ENCODE results near the gene SDK1.
"Not testable (repeated sequence)": the region's sequence is repeated elsewhere in the genome, so short reads cannot be mapped to it uniquely, and the experiment has no call there.

Gene SDK1

DNA sequence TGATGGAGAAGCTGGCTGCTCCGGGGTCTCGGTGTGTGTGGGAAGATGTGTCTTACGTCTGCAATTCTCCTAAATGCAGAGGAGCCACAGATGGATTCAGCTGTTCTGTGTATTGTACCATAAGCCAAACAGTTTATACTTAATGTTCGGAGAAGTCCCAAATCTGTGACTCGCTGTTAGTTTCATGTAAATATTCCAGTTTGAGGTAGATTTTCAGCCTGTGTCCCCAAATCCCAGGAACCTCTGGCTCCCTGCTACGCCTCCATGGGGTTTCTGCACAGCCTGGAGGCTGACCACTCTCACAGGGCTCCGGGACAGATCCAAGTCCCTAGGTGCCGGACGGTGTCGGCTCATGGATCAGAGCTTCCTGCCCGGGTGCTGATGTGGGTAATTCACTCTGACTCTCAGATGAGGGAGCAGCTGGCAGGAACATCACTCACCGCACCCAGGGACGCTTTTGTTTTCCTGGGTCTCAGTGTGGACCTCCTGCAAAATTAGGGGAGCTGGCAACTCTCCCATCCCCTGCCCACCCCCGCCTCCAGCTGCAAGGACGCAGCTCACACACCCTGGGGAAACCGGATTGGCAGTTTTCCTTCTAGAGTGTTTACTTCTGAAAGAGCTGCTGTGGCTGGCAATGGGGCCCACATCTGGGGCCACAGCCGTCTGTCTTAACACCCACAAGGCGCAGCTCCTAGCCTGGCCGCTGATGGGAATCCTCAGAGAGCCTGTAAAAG lies 960.0 kb downstream of the SDK1 start:
- H3K4me3 ChIP-seq (ENCODE audit: low read depth, low read length), result no peak overlapping the region
- TF ChIP-seq, protein P1, sequence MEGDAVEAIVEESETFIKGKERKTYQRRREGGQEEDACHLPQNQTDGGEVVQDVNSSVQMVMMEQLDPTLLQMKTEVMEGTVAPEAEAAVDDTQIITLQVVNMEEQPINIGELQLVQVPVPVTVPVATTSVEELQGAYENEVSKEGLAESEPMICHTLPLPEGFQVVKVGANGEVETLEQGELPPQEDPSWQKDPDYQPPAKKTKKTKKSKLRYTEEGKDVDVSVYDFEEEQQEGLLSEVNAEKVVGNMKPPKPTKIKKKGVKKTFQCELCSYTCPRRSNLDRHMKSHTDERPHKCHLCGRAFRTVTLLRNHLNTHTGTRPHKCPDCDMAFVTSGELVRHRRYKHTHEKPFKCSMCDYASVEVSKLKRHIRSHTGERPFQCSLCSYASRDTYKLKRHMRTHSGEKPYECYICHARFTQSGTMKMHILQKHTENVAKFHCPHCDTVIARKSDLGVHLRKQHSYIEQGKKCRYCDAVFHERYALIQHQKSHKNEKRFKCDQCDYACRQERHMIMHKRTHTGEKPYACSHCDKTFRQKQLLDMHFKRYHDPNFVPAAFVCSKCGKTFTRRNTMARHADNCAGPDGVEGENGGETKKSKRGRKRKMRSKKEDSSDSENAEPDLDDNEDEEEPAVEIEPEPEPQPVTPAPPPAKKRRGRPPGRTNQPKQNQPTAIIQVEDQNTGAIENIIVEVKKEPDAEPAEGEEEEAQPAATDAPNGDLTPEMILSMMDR (IDR thresholded peaks at IDR 0.05; ENCODE audit: insufficient read depth, low read depth, low read length, missing control alignments), result no peak
- DNase-seq (ENCODE audit: low read depth), result no peak

DNA sequence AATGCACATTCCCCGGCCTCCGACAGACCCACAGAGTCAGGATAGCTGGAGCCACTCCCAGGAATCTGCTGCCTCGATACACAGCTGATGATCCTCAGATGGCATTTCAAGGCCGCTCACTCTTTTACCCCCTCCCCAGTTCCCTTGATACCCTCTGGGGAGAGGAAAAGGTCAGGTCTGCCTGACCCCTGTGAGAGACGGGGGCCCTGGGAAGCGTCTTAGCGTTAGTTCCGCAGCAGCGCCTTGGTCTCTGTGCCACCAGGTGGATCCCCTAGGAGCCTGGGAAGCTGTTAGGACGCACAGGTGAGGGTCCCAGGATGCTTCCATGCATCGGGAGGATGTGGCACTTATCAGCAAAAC lies 960.5 kb downstream of the SDK1 start:
- no peak overlapping the region for H3K4me3 ChIP-seq (ENCODE audit: low read depth, low read length)
- TF ChIP-seq, protein P1 (IDR thresholded peaks at IDR 0.05; ENCODE audit: insufficient read depth, low read depth, low read length, missing control alignments), result no peak
- no peak for DNase-seq (ENCODE audit: low read depth)

DNA sequence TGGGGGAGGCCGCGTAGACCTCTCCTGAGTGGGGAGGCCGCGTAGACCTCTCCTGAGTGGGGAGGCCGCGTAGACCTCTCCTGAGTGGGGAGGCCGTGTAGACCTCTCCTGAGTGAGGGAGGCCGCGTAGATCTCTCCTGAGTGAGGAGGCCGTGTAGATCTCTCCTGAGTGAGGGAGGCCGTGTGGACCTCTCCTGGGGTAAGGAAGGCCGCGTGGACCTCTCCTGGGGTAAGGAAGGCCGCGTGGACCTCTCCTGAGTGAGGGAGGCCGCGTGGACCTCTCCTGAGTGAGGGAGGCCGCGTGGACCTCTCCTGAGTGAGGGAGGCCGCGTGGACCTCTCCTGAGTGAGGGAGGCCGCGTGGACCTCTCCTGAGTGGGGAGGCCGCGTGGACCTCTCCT lies 963.2 kb downstream of the SDK1 start:
- not testable (repeated sequence) for DNase-seq (ENCODE audit: low read depth); H3K4me3 ChIP-seq (ENCODE audit: low read depth, low read length)

DNA sequence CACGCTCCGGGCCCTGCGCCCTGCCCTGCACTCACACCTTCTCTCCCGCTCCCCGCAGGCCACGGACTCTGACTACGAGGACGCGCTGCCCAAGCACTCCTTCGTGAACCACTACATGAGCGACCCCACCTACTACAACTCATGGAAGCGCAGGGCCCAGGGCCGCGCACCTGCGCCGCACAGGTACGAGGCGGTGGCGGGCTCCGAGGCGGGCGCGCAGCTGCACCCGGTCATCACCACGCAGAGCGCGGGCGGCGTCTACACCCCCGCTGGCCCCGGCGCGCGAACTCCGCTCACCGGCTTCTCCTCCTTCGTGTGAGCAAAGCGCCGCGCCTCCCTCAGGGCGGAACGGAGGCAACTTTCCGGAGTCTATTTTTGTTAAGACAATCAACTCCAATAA lies 964.0 kb downstream of the SDK1 start:
- no peak for DNase-seq (ENCODE audit: low read depth)
- TF ChIP-seq, protein P1 (IDR thresholded peaks at IDR 0.05; ENCODE audit: insufficient read depth, low read depth, low read length, missing control alignments), result no peak
- no peak overlapping the region for H3K4me3 ChIP-seq (ENCODE audit: low read depth, low read length)

DNA sequence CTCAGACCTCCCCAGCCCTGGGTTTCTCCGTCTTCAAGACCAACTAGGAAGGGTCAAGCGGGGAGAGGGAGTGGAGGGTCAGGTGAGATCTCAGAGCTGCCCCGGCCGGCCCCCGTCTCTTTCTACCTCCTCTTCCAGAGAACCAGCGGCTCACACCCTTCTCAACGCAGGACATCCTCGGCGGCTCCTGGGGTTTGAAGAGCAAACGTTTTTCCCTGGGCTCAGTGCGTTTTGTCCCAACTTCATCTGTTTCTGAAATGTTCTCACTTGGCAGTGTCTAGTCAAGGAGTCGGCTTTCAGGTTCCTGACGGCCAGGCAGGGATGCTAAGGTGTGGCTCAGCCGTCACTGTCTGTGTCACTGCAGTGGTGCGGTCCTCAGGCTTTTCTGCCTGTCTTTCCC lies 964.6 kb downstream of the SDK1 start:
- TF ChIP-seq, protein P1 (IDR thresholded peaks at IDR 0.05; ENCODE audit: insufficient read depth, low read depth, low read length, missing control alignments), result no peak
- no peak overlapping the region for H3K4me3 ChIP-seq (ENCODE audit: low read depth, low read length)
- no peak for DNase-seq (ENCODE audit: low read depth)

DNA sequence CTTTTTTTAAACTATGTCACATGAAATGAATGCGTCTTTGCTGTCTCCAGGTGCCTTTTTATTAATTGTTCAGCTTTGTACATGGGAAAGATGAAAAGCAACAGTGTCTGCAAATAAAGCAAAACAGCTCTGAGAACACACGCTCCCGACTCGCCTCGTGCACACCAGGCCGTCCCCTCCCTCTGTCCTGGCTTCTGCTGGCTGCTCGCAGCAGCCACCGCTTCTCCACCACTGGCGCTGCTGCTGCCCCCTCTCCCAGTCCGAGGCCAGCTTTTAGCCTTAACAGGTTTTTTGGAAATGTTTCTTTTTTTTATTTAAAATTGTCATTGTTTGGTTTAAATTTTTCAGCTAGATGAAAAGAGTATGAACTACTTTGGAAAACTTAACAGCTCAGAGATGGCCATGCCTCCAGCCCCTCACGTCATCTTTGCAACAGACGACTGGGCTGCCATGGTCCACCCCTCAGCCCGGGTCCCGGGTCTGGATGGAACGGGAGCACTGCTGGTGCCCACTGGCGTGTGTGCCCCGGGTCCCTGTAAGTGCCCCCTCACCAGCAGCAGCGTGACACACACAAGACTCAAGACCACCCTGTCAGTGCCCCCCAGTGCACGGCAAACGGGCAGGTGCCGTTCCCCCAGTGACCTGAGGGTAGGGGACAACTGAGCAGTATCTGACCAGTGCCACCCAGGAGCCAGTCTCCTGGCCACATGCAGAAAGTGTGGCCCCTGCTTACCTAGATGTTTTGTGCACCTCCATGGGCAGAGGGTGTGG lies 965.4 kb downstream of the SDK1 start:
- no peak for DNase-seq (ENCODE audit: low read depth)
- TF ChIP-seq, protein P1 (IDR thresholded peaks at IDR 0.05; ENCODE audit: insufficient read depth, low read depth, low read length, missing control alignments), result no peak
- H3K4me3 ChIP-seq (ENCODE audit: low read depth, low read length), result no peak overlapping the region

DNA sequence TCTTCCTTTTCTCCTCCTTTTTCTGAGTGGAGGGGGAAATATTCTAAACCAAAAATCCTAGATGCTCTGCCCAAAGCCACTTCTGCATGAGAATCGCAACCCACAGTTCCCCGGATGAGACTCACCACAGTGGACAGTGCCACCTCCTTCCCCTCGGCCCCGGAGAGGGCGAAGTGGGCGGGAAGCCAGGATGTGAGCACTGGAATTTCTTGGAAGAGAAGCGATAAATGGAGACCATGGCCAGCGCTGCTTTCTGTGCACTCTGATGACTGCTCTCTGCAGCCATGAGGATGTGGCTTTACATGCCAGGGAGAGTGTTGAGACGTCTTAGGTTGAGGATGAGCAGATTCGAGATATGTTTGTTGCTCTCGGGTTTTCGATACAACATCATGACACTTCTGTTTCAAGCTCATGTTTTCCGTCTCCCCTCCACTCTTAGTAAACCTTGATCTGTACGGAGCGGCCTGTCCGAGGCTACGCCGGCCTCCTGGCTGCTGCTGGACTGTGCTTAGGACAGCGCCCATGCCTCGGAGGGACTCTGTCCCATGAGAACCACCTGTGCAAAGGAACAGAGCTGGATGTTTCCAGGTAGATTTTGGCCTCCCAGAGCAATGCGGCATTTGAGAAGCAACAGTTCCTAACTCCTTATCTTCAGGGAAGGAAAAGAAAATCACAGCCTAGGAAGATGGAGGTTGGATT lies 966.4 kb downstream of the SDK1 start:
- TF ChIP-seq, protein P1 (IDR thresholded peaks at IDR 0.05; ENCODE audit: insufficient read depth, low read depth, low read length, missing control alignments), result no peak
- no peak overlapping the region for H3K4me3 ChIP-seq (ENCODE audit: low read depth, low read length)
- no peak for DNase-seq (ENCODE audit: low read depth)
